Endodermal cell (in vitro differentiated cells): ENCODE data around the gene RAB27B. TPM values are rescaled to one million over a fixed set of nuclear protein-coding genes. Genes with fewer than 3 reads are reported as not detected.

Experiments
- DNase-seq: peaks from one replicate; pipeline ENCODE4 v3.0.0-alpha.2; 2017
- H3K27ac ChIP-seq: 2 replicates; pipeline ENCODE4 v1.5.1; 2013; ENCODE audit warnings: mild to moderate bottlenecking, low read depth, low read length, moderate library complexity
- H3K27me3 ChIP-seq: 2 replicates; pipeline ENCODE4 v1.6.1; 2013; ENCODE audit warnings: mild to moderate bottlenecking, low read length, moderate library complexity; ENCODE audit not compliant: insufficient read depth, control insufficient read depth, poor library complexity, severe bottlenecking
- H3K36me3 ChIP-seq: 2 replicates; pipeline ENCODE4 v1.7.0; 2013; ENCODE audit warnings: mild to moderate bottlenecking, low read length, moderate library complexity; ENCODE audit not compliant: control insufficient read depth, insufficient read depth
- H3K4me1 ChIP-seq: one replicate; pipeline ENCODE4 v1.7.0; 2013; ENCODE audit warnings: low read length; ENCODE audit not compliant: control insufficient read depth, insufficient read depth
- H3K4me3 ChIP-seq: 2 replicates; pipeline ENCODE4 v1.5.1; 2013; ENCODE audit warnings: mild to moderate bottlenecking, low read length, moderate library complexity
- H3K9ac ChIP-seq: 2 replicates; pipeline ENCODE4 v1.6.1; 2013; ENCODE audit warnings: mild to moderate bottlenecking, low read length, moderate library complexity; ENCODE audit not compliant: poor library complexity, severe bottlenecking; ENCODE audit errors: extremely low read depth
- H3K9me3 ChIP-seq: 2 replicates; pipeline ENCODE4 v1.6.1; 2013; ENCODE audit warnings: mild to moderate bottlenecking, low read length, moderate library complexity; ENCODE audit not compliant: control insufficient read depth
- H3K27ac Mint-ChIP-seq: 2 replicates; pipeline ENCODE4 v1.8.0; 2020; ENCODE audit warnings: mixed read lengths
- H3K27me3 Mint-ChIP-seq: 2 replicates; pipeline ENCODE4 v1.8.0; 2021; ENCODE audit warnings: mild to moderate bottlenecking, mixed read lengths; ENCODE audit not compliant: insufficient read depth
- H3K36me3 Mint-ChIP-seq: 2 replicates; pipeline ENCODE4 v1.8.0; 2020; ENCODE audit warnings: low read depth, mixed read lengths
- H3K4me1 Mint-ChIP-seq: 2 replicates; pipeline ENCODE4 v1.8.0; 2020; ENCODE audit warnings: mixed read lengths
- H3K4me3 Mint-ChIP-seq: 2 replicates; pipeline ENCODE4 v1.8.0; 2020; ENCODE audit warnings: mild to moderate bottlenecking, moderate library complexity, mixed read lengths
- H3K9me3 Mint-ChIP-seq: 2 replicates; pipeline ENCODE4 v1.8.0; 2020; ENCODE audit warnings: mild to moderate bottlenecking, mixed read lengths
- CTCF ChIP-seq: fragments of 200-600 bp; sonication (generic); conservative IDR thresholded peaks from 2 replicates; pipeline ENCODE4 v1.5.0; 2021; ENCODE audit warnings: antibody characterized with exemption, mild to moderate bottlenecking
- WGBS, 2 experiments: methylation state at CpG; one replicate each; pipeline versions ENCODE4 v1.1.5 to v1.1.7; 2013; ENCODE audit warnings: missing lambda C conversion rate in 2 of 2, mixed read lengths in 1 of 2; ENCODE audit not compliant: insufficient coverage in 1 of 2, insufficient read length in 1 of 2; 5-methylcytosine and 5-hydroxymethylcytosine counted together
- total RNA-seq, 2 donors: library from RNA; stranded (reverse); fragmentation: NEBNext Ultra II Directional in 1 of 2; extraction: Animal tissue kit (Norgen Biotek cat#: 25700) in 1 of 2; gene quantifications; 2 replicates in 1 of 2; 3 replicates in 1 of 2; pipeline ENCODE4 v1.2.1, GENCODE V29; 2021

RAB27B gene
- total RNA-seq, 2 donors from 2014 or later: 0.40 to 0.99 TPM

- no peak for TF ChIP-seq CTCF
- H3K4me1 Mint-ChIP-seq: peaks cover 5% of the 10 kb centered on the region
- Histone ChIP-seq H3K4me1 (no peaks in the 10 kb centered on the region), H3K27ac (no peak overlapping the region), H3K36me3 (no peaks in the 10 kb centered on the region), H3K4me3 (no peak overlapping the region), H3K9ac (no peak overlapping the region), H3K27me3 (no peaks in the 10 kb centered on the region), H3K9me3 (no peaks in the 10 kb centered on the region)
- DNase-seq: no peak
- no peaks in the 10 kb centered on the region for H3K36me3 Mint-ChIP-seq
- H3K4me3 Mint-ChIP-seq: no peak overlapping the region
- no peak overlapping the region for H3K27ac Mint-ChIP-seq
- 92 to 100% methylated on average over 2 to 6 of the region's 6 CpGs for WGBS, 2 experiments
- no peaks in the 10 kb centered on the region for H3K27me3 Mint-ChIP-seq
- H3K9me3 Mint-ChIP-seq: peaks cover 7% of the 10 kb centered on the region
Observed at GRCh38 chr18:54910161-54910919, 82.1 kb downstream of the RAB27B start.

- H3K36me3 ChIP-seq: no peaks in the 10 kb centered on the region
- H3K27ac Mint-ChIP-seq: no peak overlapping the region
- WGBS, 2 experiments: 80 to 96% methylated on average over 1 to 2 of the region's 2 CpGs
- H3K4me3 ChIP-seq: no peak overlapping the region
- TF ChIP-seq CTCF: no peak
- no peak overlapping the region for H3K4me3 Mint-ChIP-seq
- H3K27ac ChIP-seq: no peak overlapping the region
- peaks cover 5% of the 10 kb centered on the region for H3K4me1 Mint-ChIP-seq
- no peak overlapping the region for H3K9ac ChIP-seq
- no peaks in the 10 kb centered on the region for H3K27me3 Mint-ChIP-seq
- no peaks in the 10 kb centered on the region for H3K9me3 ChIP-seq
- no peaks in the 10 kb centered on the region for H3K27me3 ChIP-seq
- H3K36me3 Mint-ChIP-seq: no peaks in the 10 kb centered on the region
- no peaks in the 10 kb centered on the region for H3K4me1 ChIP-seq
- peaks cover 7% of the 10 kb centered on the region for H3K9me3 Mint-ChIP-seq
- DNase-seq: no peak
Observed at GRCh38 chr18:54911551-54911950, 83.3 kb downstream of the RAB27B start.

DNA sequence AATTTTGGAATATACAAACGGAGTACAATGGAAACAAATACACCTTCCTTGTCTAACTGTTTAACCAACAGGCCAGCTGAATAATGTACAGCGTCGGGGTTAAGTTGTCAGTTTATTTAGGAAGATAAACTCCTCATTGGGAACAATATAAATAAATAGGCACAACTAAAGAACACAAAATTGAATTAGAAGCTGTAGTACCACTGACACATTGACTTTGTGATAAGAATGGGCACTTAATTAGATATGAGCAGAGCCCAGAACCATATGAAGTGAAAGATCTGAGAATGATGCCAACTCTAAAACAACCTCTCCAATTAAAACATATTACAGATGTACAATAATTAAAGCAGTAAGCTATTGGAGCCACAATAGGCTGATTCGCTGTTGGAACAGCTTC, 86.5 kb downstream of the RAB27B start:
- TF ChIP-seq CTCF: no peak
- H3K9me3 ChIP-seq: no peaks in the 10 kb centered on the region
- Mint-ChIP-seq H3K36me3 (no peaks in the 10 kb centered on the region), H3K4me1 (peaks cover 20% of the 10 kb centered on the region), H3K27ac (no peak overlapping the region), H3K27me3 (peaks cover 8% of the 10 kb centered on the region), H3K9me3 (peaks cover 6% of the 10 kb centered on the region), H3K4me3 (no peak overlapping the region)
- no peaks in the 10 kb centered on the region for H3K36me3 ChIP-seq
- H3K27ac ChIP-seq: no peak overlapping the region
- 89 to 98% methylated on average over 1 to 4 of the region's 4 CpGs for WGBS, 2 experiments
- no peak for DNase-seq
- H3K4me3 ChIP-seq: no peak overlapping the region
- H3K4me1 ChIP-seq: peaks cover 3% of the 10 kb centered on the region
- H3K9ac ChIP-seq: no peak overlapping the region
- H3K27me3 ChIP-seq: no peaks in the 10 kb centered on the region
